Activated T-cell treated with anti-CD3 and anti-CD28 coated beads, Interleukin-2, amount 50 U/mL, for 72 hours (primary cell): ENCODE measurements around the gene SMURF1. TPM values are rescaled to one million over a fixed set of nuclear protein-coding genes. Genes with fewer than 3 reads are reported as not detected.

Source experiments
- ATAC-seq, 2 donors: fragments of 150-1000 bp; cut with Tn5 transposase; replicated peaks in 1 of 2; 2 replicates each; pipeline ENCODE4 v1.10.0; 2021; ENCODE audit warnings: moderate library complexity in 2 of 2, mild to moderate bottlenecking in 1 of 2
- DNase-seq, 2 donors: peaks; one replicate each; pipeline ENCODE4 v3.0.0; 2021 to 2022; ENCODE audit warnings: mixed read lengths in 1 of 2
- H3K27ac Mint-ChIP-seq: one replicate; pipeline ENCODE4 v1.8.0; 2022; ENCODE audit warnings: mild to moderate bottlenecking, moderate library complexity, mixed read lengths
- H3K27me3 Mint-ChIP-seq: one replicate; pipeline ENCODE4 v1.8.0; 2022; ENCODE audit warnings: low read depth, mixed read lengths
- H3K36me3 Mint-ChIP-seq, 2 donors: one replicate each; pipeline ENCODE4 v1.8.0; 2022; ENCODE audit warnings: mixed read lengths in 2 of 2, mild to moderate bottlenecking in 1 of 2; ENCODE audit not compliant: insufficient read depth in 2 of 2
- H3K4me1 Mint-ChIP-seq: one replicate; pipeline ENCODE4 v1.8.0; 2022; ENCODE audit warnings: low read depth, mixed read lengths
- H3K4me3 Mint-ChIP-seq, 2 donors: one replicate each; pipeline ENCODE4 v1.8.0; 2022; ENCODE audit warnings: mild to moderate bottlenecking in 2 of 2, mixed read lengths in 2 of 2, moderate library complexity in 2 of 2
- H3K9me3 Mint-ChIP-seq, 2 donors: one replicate each; pipeline ENCODE4 v1.8.0; 2022; ENCODE audit warnings: mixed read lengths in 2 of 2
- total RNA-seq, 2 donors: library from RNA; stranded (reverse); gene quantifications; one replicate each; pipeline ENCODE4 v1.2.3, GENCODE V29; 2022

SMURF1 gene
- total RNA-seq, 2 donors from 2014 or later = 15.9 to 18.8 TPM

DNA sequence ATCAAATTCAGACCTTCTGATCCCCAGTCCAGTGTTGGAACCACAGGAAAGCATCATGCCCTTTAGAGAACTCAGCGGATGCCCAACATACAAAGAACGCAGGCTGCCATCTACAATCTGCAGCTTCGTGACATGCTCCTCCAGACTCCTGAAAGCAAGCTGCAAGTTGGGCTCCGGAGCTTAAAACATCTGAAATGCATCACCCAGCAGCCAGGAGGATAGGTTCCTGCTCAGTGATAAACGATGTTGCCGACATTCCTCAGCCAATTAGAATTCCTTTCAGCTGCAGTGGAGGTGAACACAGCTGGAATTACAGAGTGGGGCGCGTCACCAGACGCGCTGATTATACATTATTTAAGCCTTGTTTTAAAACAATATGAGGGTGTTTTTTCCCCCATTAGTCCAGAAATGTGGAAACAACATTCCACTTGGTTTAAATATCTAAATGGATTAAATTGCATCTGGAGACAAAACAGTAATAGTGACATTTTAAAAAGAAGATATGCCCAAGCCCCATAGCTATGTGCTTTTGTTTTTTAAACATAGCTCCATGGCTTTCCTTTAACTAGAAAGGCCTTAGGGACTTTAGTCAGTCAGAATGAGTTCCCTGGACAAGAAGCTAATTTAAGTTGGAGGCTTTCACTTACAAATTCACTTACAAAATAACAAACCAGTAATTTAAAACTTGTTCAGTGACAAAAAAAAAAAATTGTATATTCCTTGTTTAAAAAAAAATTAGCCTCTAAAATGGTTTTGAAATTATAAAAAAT lies 6.3 kb downstream of the SMURF1 start:
- DNase-seq (no peak), ATAC-seq (no peak)
- Mint-ChIP-seq H3K4me1 (peaks cover 50% of the 10 kb centered on the region), H3K27ac (no peak overlapping the region), H3K36me3 (peaks cover 4 to 5% of the 10 kb centered on the region in 2 donors), H3K4me3 (no peak overlapping the region), H3K9me3 (peaks cover 0 to 1% of the 10 kb centered on the region in 2 donors), H3K27me3 (no peaks in the 10 kb centered on the region)

DNA sequence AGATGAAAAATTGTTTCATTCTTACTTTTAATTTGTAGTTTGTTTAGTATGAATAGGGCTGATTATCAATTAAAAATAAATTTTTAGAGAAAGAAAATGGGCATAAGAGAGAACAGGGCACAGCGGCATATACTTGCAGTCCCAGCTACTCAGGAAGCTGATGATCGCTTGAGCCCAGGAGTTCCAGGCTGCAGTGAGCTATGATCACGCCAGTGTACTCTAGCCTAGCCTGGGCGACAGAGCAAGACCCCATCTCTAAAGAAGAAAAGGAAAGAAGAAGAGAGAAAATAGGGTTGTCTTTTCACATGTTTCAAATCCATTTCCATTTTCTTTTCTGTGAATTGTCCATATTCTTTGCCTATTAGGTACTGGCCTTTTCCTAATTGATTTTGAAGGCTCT lies 8.0 kb downstream of the SMURF1 start:
- no peaks in the 10 kb centered on the region for H3K27me3 Mint-ChIP-seq
- no peak overlapping the region for H3K27ac Mint-ChIP-seq
- H3K36me3 Mint-ChIP-seq = peaks cover 0 to 2% of the 10 kb centered on the region in 2 donors
- no peak for ATAC-seq
- peaks cover 50% of the 10 kb centered on the region for H3K4me1 Mint-ChIP-seq
- no peak for DNase-seq
- H3K4me3 Mint-ChIP-seq = no peak overlapping the region
- H3K9me3 Mint-ChIP-seq = no peaks in the 10 kb centered on the region

DNA sequence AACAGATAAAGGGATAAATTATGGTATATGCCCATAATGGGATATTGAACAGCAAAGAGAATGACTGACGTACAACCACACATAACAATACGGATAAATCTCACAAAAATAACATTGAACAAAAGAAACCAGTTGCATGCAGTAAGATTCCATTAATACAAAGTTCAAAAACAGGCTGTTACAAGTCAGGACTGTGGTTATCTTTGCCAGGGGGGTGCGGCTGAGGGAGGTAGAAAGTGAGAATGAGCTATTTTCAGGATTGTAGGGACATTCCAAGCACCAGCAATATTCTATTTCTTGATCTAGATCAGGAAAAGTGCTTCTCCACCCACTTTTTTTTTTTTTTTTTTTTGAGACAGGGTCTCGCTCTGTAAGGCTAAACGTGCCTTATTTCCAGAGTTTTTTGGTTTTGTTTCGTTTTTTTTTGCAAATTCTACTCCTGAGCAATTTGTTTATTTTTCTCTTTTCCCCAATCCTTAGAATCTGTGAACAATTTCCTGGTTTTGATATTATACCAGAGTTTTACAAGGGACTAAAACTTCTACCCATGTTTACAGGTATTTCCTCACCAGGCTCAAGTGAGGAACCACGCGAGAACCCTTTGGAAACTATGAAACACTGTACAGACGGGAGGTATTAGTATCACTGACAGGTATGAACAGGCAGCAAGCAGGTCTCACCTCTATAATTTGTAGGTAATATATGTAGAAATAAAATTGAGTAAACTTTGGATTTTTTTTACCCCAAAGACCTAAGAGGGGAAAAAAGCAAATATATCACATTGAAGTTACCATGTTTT lies 9.9 kb downstream of the SMURF1 start:
- ATAC-seq = no peak
- H3K27ac Mint-ChIP-seq = no peak overlapping the region
- H3K9me3 Mint-ChIP-seq = no peaks in the 10 kb centered on the region
- no peaks in the 10 kb centered on the region for H3K27me3 Mint-ChIP-seq
- no peak for DNase-seq
- H3K4me1 Mint-ChIP-seq = peaks cover 37% of the 10 kb centered on the region
- no peaks in the 10 kb centered on the region for H3K36me3 Mint-ChIP-seq
- H3K4me3 Mint-ChIP-seq = no peak overlapping the region

DNA sequence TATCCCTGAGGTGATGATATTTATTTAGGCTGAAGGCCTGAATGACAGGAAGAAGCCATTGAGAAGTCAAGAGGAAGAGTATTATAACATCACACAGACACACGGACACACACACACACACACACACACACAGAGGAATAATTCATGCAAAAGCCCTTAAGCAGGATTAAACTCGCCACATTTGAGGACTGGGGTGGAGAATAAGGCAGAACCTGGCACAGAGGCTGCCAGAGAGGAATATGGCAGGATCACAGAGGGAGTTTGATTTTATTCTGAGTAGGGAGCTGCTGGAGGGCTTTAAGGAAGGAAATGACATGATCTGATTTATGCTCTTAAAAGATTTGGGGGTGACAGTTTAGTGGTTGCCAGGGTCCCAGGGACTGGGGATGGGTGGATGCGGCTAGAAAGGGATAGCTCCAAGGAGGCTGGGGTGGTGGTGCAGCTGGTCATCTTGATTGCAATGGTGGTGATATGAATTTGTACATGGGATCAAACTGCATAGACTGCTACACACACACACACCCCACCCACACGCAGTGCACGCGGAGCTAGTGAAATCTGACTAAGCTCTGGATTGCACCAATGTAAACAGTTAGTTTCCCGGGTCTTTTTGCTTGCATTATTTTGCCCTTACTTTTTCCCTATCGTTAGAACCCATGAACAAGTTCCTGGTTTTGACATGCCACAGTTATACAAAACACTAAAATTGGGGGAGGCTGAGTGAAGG lies 11.2 kb downstream of the SMURF1 start:
- Mint-ChIP-seq H3K27ac (no peak overlapping the region), H3K27me3 (no peaks in the 10 kb centered on the region), H3K4me1 (peaks cover 37% of the 10 kb centered on the region), H3K9me3 (no peaks in the 10 kb centered on the region), H3K36me3 (no peaks in the 10 kb centered on the region), H3K4me3 (no peak overlapping the region)
- no peak for DNase-seq
- no peak for ATAC-seq

- ATAC-seq = no peak
- Mint-ChIP-seq H3K9me3 (no peaks in the 10 kb centered on the region), H3K36me3 (no peaks in the 10 kb centered on the region), H3K4me1 (peaks cover 42% of the 10 kb centered on the region), H3K4me3 (no peak overlapping the region), H3K27me3 (no peaks in the 10 kb centered on the region), H3K27ac (no peak overlapping the region)
- no peak for DNase-seq
These were observed 12.6 kb downstream of the SMURF1 start for GRCh38 chr7:99131290-99131689.

- no peak for DNase-seq
- no peak overlapping the region for H3K4me3 Mint-ChIP-seq
- no peak for ATAC-seq
- no peaks in the 10 kb centered on the region for H3K9me3 Mint-ChIP-seq
- peaks cover 56% of the 10 kb centered on the region for H3K4me1 Mint-ChIP-seq
- no peaks in the 10 kb centered on the region for H3K36me3 Mint-ChIP-seq
- H3K27me3 Mint-ChIP-seq = no peaks in the 10 kb centered on the region
- H3K27ac Mint-ChIP-seq = no peak overlapping the region
These were observed 14.4 kb downstream of the SMURF1 start for GRCh38 chr7:99129536-99129935.

DNA sequence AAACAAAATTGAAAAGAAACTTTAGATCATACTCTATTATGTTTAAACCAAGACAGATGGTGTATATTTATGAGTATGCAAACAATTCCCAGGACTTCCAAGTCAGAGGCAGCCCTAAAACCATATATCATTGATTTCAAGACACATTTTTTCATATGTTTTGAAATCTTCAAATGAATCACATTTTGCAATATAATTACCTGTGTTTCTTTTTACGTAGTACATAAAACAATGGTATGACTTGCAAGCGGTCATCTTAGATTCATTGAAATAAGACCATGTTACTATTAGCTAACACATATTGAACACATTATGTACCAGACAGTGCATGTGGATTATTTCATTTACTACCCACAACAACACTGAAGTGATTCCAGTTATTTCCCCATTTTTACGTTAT lies 14.9 kb downstream of the SMURF1 start:
- DNase-seq (no peak), ATAC-seq (no peak)
- Mint-ChIP-seq H3K9me3 (no peaks in the 10 kb centered on the region), H3K36me3 (no peaks in the 10 kb centered on the region), H3K4me1 (peaks cover 54% of the 10 kb centered on the region), H3K4me3 (no peak overlapping the region), H3K27ac (no peak overlapping the region), H3K27me3 (no peaks in the 10 kb centered on the region)

- no peaks in the 10 kb centered on the region for H3K36me3 Mint-ChIP-seq
- no peaks in the 10 kb centered on the region for H3K27me3 Mint-ChIP-seq
- H3K4me1 Mint-ChIP-seq = peaks cover 54% of the 10 kb centered on the region
- no peak overlapping the region for H3K4me3 Mint-ChIP-seq
- no peak overlapping the region for H3K27ac Mint-ChIP-seq
- no peaks in the 10 kb centered on the region for H3K9me3 Mint-ChIP-seq
- no peak for DNase-seq
- no peak for ATAC-seq
These were observed 15.6 kb downstream of the SMURF1 start for GRCh38 chr7:99128076-99128950.

DNA sequence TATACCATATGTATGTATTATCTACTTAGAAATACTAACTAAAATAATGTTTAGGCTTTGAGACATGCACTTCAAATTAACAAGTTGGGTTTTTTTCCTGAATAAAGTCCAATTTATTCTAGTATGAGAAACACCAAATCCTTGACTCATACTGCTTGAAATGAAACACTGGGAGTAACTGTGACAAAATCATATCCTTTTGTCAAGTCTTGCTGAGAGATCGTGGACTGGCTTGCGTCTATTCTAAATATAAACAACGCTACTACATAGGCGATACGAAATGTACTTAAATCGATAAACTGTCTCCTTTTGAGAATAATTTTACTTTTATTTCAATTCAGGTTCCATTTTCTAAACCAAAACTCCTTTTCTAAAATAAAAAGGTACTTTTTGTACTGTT lies 16.3 kb downstream of the SMURF1 start:
- Mint-ChIP-seq H3K4me3 (no peak overlapping the region), H3K36me3 (no peaks in the 10 kb centered on the region), H3K4me1 (peaks cover 49% of the 10 kb centered on the region), H3K9me3 (no peaks in the 10 kb centered on the region), H3K27ac (no peak overlapping the region), H3K27me3 (no peaks in the 10 kb centered on the region)
- no peak for DNase-seq
- no peak for ATAC-seq

GRCh38 chr7:99126921-99127553 lies 16.9 kb downstream of the SMURF1 start:
- no peak overlapping the region for H3K27ac Mint-ChIP-seq
- H3K9me3 Mint-ChIP-seq = no peaks in the 10 kb centered on the region
- no peak overlapping the region for H3K4me3 Mint-ChIP-seq
- H3K27me3 Mint-ChIP-seq = no peaks in the 10 kb centered on the region
- ATAC-seq = no peak
- H3K36me3 Mint-ChIP-seq = peaks cover 0 to under 1% of the 10 kb centered on the region in 2 donors
- DNase-seq = no peak
- H3K4me1 Mint-ChIP-seq = peaks cover 43% of the 10 kb centered on the region

- no peak overlapping the region for H3K4me3 Mint-ChIP-seq
- no peaks in the 10 kb centered on the region for H3K9me3 Mint-ChIP-seq
- H3K36me3 Mint-ChIP-seq = peaks cover 1% of the 10 kb centered on the region in 2 donors
- H3K4me1 Mint-ChIP-seq = peaks cover 36% of the 10 kb centered on the region
- no peak for DNase-seq
- H3K27ac Mint-ChIP-seq = no peak overlapping the region
- H3K27me3 Mint-ChIP-seq = no peaks in the 10 kb centered on the region
- ATAC-seq = no peak
These were observed 18.4 kb downstream of the SMURF1 start for GRCh38 chr7:99125505-99125865.

- no peak for DNase-seq
- H3K27ac Mint-ChIP-seq = no peak overlapping the region
- H3K27me3 Mint-ChIP-seq = no peaks in the 10 kb centered on the region
- peaks cover 4 to 5% of the 10 kb centered on the region in 2 donors for H3K9me3 Mint-ChIP-seq
- ATAC-seq = no peak
- H3K4me1 Mint-ChIP-seq = peaks cover 36% of the 10 kb centered on the region
- H3K36me3 Mint-ChIP-seq = peaks cover 6 to 7% of the 10 kb centered on the region in 2 donors
- no peak overlapping the region for H3K4me3 Mint-ChIP-seq
These were observed 19.0 kb downstream of the SMURF1 start for GRCh38 chr7:99124751-99125504.
